Activated naive CD4-positive, alpha-beta T cell treated with Interleukin-2 at 50 U/mL for 16 hours (primary cell): ENCODE results near the gene AGBL1.

Experiments used
- DNase-seq: peaks from one replicate; pipeline ENCODE4 v3.0.0-alpha.2; 2020

AGBL1 gene

GRCh38 chr15:86079508-86080266, at the start of gene AGBL1:
AGBL1 (plus strand) TSS chr15:86079871.
- no peak for DNase-seq

- DNase-seq = no peak
Measured at GRCh38 chr15:86034904-86035303, 44.8 kb upstream of the AGBL1 start.

GRCh38 chr15:86036243-86036642, 43.4 kb upstream of the AGBL1 start:
- DNase-seq = no peak

GRCh38 chr15:86038491-86038890, 41.2 kb upstream of the AGBL1 start:
- DNase-seq = no peak

GRCh38 chr15:86040356-86041033, 39.2 kb upstream of the AGBL1 start:
- DNase-seq = no peak

GRCh38 chr15:86041399-86041798, 38.3 kb upstream of the AGBL1 start:
- DNase-seq = no peak

- no peak for DNase-seq
Measured at GRCh38 chr15:86042226-86042625, 37.4 kb upstream of the AGBL1 start.

GRCh38 chr15:86044981-86045380, 34.7 kb upstream of the AGBL1 start:
- no peak for DNase-seq

GRCh38 chr15:86054338-86054737, 25.3 kb upstream of the AGBL1 start:
- DNase-seq = no peak

- no peak for DNase-seq
Measured at GRCh38 chr15:86055688-86056087, 24.0 kb upstream of the AGBL1 start.

- no peak for DNase-seq
Measured at GRCh38 chr15:86059851-86060250, 19.8 kb upstream of the AGBL1 start.

GRCh38 chr15:86060674-86061073, 19.0 kb upstream of the AGBL1 start:
- no peak for DNase-seq

GRCh38 chr15:86061581-86061980, 18.1 kb upstream of the AGBL1 start:
- DNase-seq = no peak

- DNase-seq = no peak
Measured at GRCh38 chr15:86062646-86063243, 16.9 kb upstream of the AGBL1 start.

- no peak for DNase-seq
Measured at GRCh38 chr15:86063356-86064095, 16.1 kb upstream of the AGBL1 start.

- no peak for DNase-seq
Measured at GRCh38 chr15:86064326-86064725, 15.3 kb upstream of the AGBL1 start.

GRCh38 chr15:86066174-86066834, 13.4 kb upstream of the AGBL1 start:
- no peak for DNase-seq

GRCh38 chr15:86073281-86073680, 6.4 kb upstream of the AGBL1 start:
- DNase-seq = no peak

GRCh38 chr15:86076468-86076867, 3.2 kb upstream of the AGBL1 start:
- no peak for DNase-seq

- DNase-seq = no peak
Measured at GRCh38 chr15:86077070-86077469, 2.6 kb upstream of the AGBL1 start.

- no peak for DNase-seq
Measured at GRCh38 chr15:86080302-86080701, 631 bp downstream of the AGBL1 start.

GRCh38 chr15:86082619-86083380, 3.1 kb downstream of the AGBL1 start:
- no peak for DNase-seq
